ENCODE data around the gene RADX. TPM values are rescaled to one million over a fixed set of nuclear protein-coding genes. Genes with fewer than 3 reads are reported as not detected.
"Not testable (repeated sequence)": the region's sequence is repeated elsewhere in the genome, so short reads cannot be mapped to it uniquely, and the experiment has no call there.

RADX gene, protein sequence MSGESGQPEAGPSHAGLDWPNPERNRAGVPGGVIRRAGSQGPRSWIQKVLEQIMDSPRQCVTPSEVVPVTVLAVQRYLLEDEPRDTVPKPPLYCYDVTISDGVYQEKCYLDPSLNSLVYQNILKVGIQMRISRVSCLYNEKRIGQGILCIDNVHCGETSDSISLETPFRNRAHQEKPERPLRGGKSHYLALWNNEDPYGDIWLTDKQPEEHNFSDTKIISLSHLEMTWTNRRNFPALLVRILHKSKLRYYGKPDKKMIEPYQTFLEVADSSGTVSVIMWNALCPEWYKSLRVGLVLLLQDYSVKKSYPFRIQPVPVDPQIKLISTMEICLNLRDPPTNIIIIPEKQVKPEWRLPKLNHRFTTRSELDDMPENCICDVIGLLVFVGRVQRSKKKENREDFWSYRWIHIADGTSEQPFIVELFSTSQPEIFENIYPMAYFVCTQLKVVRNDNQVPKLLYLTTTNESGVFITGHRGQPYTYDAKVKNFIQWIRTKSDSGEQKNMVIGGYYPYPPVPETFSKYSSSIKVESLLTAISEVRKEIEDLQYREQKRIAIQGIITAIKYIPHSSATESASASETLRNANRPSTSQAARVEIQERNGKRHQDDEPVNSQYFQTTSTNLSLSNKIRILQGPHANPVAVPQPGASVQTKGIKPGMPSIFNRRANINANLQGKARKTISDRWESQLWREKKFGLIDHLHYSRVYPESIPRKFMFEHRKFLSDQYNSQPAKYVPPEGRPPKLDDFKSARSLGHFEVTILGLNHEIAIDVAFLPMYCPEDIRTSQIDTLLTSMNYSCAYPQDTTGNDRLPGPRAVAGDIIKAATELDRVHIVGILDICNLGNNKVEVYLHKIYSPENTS
- total RNA-seq = 5.4 and 7.5 TPM in 2 replicates

DNA sequence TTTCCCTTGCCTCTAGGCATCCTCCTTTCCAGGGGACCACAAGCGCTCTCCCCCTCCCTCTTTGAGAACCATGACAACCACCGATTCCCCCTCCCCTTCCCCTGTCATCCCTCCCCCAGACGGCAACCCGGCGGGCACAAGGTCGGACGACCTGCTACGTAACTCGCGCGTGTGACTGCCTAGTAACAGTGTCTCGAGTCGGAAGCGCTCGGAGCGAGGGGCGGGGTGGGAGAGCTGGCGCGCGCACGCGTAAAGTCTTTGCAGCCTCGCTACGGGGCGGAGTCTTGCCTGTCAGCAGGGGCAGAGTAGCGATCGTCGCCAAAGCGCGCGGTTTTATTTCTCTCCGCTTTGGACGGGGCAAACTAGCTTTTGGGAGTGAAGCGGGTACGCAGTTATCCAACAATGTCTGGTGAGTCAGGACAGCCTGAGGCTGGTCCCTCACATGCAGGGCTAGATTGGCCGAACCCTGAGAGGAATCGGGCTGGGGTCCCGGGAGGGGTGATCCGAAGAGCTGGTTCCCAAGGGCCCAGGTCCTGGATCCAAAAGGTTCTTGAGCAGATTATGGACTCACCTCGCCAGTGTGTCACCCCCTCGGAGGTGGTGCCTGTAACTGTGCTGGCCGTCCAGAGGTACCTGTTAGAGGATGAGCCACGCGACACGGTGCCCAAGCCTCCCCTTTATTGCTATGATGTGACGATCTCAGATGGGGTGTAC lies at the start of gene RADX:
Gene RADX, plus strand, starts transcription at position 300 of the 714 bp plus-strand sequence. Its CDS starts 103 bp downstream, at position 403.
- intact Hi-C loops (cut with micrococcal nuclease) = loop anchor here (1.0 to 10.0 kb wide), 6 partner anchors 128 to 1479 kb away; partner anchors contain the start of genes ATG4A, DNAAF6, NUP62CL and PRPS1

DNA sequence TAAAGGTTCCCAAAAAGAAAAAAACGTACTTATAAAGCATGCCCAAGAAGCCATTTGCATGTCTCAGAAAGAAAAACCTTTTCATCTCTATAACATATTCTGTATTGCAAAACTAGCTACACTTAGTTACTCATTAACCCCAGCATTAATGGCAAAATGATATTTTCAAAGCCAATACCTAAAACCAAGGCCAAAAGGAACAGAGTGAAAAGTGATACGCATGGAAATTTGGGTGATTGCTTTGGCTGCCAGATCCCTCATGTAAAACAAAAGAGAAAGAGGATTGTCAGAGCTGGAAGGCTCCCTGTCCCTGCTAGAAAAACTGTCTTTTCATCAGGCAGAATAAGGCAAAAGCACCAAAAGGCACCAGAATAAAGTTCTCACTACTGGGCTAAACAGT lies 46.8 kb upstream of the RADX start:
- intact Hi-C loops (cut with micrococcal nuclease) = no loop called here

DNA sequence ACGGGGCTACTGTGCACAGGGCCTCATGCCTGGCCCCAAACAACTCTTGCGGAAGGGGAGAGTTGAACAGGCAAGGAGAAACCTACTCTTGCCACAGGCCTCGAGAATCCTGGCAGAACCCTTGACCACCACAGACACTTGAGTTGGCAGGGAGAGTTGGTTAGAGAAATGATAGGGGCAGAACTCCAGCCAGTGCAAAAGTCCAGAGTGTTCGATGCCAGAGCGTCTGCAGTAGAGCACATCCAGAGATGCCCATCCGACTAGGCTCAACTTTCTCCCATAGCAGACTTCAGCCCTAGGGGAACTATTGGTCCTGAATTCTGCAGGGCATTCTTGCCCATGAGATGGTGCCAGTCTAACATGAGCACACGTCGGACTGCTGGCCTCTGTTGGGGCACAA lies 45.4 kb upstream of the RADX start:
- intact Hi-C loops (cut with micrococcal nuclease) = no loop called here

DNA sequence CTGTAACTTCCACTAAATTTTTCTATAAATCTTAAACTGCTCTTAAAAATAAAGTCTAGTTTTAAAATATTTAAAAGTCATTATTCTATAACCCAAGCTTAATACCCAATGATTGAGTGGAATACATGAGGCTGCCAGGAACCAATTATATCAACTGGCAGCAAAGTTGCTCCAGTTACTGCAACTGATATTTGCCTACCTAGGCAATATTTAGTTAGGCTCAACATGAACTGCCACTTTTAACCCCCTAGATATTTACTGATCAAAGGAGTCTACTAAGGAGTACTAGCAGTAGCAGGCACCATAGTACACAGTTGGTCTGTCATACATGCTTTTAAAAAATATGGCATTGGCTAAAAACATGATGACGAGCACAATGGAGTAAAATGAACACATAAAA lies 29.9 kb upstream of the RADX start:
- intact Hi-C loops (cut with micrococcal nuclease) = no loop called here

DNA sequence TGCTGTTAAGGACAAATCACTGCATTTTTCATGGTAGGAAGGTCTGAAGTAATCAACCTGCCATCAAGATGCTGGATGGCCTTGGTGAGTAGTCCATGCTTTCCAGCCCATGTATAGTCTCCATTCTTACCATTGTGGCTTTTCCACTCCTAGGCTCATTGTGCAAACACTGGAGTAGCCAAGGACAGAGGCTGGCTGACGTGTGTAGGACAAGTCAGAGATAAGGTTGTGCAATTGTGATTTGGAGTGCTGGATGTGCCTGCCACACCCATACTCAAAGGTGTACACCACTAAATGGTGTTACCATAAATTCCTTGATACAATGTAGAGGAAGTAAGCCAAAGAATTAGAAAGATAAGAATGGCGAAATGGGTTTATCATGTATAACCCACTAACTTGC lies 26.3 kb upstream of the RADX start:
- intact Hi-C loops (cut with micrococcal nuclease) = no loop called here

DNA sequence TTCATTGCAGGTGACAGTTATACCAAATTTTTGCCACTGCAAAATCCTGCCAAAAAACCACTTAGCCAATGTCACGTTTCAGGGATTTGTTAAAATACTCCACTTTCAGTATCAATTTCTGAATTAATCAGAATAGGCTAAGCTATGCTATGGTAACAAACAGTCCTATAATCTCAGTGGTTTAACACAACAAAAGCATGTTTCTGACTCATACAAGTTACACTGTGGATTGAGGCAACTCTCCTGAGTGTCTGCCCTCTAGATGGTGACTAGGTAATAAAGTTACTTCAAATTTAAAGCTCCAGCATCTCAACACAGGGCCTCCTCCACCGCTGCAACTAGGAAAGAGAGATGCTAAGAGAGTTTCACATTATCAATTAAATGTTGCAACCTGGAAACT lies 23.0 kb upstream of the RADX start:
- intact Hi-C loops (cut with micrococcal nuclease) = no loop called here

DNA sequence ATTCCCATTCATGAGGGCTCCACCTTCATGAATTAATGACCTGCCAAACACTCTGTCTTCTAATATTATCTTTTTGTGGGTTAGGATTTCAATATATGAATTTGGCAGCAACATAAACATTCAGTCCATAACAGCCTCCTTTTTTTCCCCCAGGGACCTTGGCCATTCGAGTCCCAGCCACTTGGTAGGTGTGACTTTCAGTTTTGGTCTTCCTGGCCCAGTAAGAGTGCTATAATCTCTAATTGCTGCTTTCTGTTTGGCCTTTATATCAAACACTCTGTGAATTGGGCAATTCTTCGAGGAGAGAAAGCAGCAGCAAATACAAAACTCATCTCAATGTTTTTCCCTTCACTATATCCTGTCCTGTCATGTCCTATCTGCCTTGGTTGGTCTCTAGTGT lies 12.4 kb upstream of the RADX start:
- intact Hi-C loops (cut with micrococcal nuclease) = no loop called here

DNA sequence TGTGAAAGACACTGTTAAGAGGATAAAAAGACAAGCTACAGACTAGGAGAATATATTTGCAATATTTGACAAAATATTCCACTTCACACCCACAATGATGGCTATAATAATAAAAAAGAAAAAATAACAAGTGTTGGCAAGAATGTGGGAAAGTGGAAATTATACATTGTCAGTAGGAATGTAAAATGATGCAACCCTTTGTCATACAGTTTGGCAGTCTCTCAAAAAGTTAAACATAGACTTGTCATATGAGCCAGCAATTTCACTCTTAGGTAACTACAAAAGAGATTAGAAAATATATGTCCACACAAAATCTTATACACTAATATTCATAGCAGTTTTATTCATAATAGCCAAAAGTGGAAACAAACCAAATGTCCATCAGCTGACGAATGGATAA lies 5.2 kb upstream of the RADX start:
- intact Hi-C loops (cut with micrococcal nuclease) = no loop called here

DNA sequence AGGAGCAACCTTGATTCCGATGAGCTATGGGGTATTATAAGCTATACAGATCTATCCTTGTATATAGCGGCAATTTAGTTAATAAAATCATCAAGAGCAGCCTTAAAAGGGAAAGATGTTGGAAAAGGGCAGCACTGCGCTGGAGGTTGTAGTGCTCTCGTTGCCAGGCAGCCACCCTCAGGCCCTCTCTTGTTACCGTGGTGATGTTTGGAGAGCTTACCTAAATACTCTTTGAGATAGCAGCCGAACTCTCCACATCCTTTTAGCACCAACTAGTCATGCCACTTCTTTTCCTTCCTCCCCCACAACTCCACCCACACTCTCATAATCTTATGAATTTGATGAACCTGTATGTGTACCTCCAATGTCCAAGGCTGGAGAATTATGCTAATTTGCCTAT lies 3.8 kb upstream of the RADX start:
- intact Hi-C loops (cut with micrococcal nuclease) = no loop called here

DNA sequence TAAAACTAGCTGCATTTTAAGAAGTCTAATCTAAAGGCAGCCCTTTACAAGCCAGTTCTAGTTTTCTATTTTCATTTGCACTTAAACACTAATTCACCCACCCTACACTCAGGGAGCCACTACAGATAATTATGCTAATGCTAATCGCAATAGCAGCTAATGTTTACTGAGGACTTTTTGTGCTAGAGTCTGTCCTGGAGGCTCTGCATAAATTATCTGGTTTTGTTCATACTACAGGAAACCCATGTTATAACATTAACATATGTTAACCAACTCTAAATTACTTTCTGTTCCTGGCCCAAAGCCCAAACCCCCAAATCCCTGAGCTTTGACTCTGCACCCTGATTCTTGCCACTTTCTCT lies 480 bp upstream of the RADX start:
- intact Hi-C loops (cut with micrococcal nuclease) = loop anchor here (1.0 to 10.0 kb wide), 5 partner anchors 127 to 1100 kb away; partner anchors contain the start of genes DNAAF6, NUP62CL and PRPS1

DNA sequence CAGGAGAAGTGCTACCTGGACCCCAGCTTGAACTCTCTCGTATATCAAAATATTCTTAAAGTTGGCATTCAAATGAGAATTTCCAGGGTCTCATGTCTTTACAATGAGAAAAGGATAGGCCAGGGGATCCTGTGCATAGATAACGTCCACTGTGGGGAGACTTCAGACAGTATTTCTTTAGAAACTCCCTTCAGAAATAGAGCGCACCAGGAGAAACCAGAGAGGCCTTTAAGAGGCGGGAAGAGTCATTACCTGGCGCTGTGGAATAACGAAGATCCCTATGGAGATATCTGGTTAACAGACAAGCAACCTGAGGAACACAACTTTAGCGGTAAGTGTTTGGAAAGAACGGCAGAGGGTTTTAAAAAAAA lies 600 bp downstream of the RADX start:
- intact Hi-C loops (cut with micrococcal nuclease) = loop anchor here (2.0 to 10.0 kb wide), 4 partner anchors 180 to 1478 kb away; partner anchors contain the start of genes ATG4A, DNAAF6, NUP62CL and PRPS1

DNA sequence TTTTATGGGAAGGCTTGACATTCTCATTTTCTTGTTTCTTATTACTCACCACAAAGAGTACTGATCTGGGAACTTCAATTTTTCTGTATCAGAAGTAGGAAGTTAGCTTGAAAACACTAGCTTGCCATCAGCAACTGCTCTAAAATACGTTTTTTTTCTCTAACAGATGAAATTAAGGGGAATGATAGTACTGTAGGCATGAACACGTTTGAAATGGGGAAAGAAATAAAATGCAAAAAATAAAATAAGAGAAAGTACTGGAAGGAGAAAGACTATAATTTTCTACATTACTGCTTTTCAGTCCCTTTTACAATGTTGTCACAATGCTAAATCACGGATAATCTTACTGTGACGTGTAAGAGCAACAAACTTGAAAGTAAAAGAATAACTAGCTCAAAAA lies 1.5 kb downstream of the RADX start:
- intact Hi-C loops (cut with micrococcal nuclease) = loop anchor here (1.0 to 10.0 kb wide), 5 partner anchors 179 to 1478 kb away; partner anchors contain the start of genes ATG4A, DNAAF6, NUP62CL and PRPS1

DNA sequence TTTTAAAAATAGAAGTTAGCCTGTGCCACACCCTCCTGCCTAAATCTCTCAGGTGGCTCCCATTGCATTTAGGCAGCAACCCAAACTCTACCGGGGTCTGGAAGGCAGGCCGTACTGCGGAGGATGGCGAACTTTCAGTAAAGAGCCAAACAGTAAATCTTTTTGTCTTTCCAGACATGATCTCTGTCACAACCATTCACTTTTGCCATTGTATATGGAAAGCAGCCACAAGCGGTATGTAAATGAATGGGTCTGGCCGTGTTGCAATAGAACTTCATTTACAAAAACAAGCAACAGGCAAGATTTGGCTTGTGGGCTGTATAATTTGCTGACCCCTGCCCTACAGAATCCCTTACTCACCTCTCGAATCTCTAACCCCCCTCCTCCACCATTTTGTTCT lies 3.3 kb downstream of the RADX start:
- intact Hi-C loops (cut with micrococcal nuclease) = loop anchor here (10.0 kb wide), 1 partner anchor 590 kb away; the partner anchor contains the start of genes DNAAF6 and NUP62CL

DNA sequence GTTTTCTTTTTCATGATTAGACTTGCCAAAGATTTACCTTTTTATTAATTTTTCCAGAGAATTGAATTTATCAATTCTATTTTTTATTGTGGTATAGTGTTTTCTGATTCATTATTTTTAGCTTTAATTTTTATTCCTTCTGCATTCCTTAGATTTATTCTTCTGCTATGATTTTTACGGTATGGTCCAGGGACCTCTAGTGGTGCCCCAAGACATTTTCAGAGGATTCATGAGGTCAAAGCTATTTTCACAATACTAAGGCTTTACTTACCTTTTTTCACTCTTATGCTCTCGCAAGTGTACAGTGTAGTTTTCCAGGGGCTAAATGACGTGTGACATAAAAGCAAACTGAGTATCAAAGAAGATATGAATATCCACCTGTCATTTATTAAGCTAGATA lies 8.0 kb downstream of the RADX start:
- intact Hi-C loops (cut with micrococcal nuclease) = loop anchor here (10.0 kb wide), 1 partner anchor 585 kb away; the partner anchor contains the start of genes DNAAF6 and NUP62CL

DNA sequence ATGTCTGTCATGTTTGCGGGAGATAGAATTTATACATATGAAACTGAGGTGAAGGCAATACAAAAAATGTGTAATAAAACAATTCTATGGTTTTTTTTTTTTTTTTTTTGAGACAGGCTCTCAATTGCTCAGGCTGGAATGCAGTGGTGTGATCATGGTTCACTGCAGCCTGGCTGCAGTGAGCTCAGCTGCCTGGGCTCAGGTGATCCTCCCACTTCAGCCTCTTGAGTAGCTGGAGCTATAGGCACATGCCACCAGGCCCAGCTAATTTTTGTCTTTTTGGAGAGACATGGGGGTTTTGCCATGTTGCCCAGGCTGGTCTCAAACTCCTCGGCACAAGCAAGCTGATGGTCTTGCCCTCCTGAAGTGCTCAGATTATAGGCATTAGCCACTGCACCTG lies 10.1 kb downstream of the RADX start:
- intact Hi-C loops (cut with micrococcal nuclease) = no loop called here

DNA sequence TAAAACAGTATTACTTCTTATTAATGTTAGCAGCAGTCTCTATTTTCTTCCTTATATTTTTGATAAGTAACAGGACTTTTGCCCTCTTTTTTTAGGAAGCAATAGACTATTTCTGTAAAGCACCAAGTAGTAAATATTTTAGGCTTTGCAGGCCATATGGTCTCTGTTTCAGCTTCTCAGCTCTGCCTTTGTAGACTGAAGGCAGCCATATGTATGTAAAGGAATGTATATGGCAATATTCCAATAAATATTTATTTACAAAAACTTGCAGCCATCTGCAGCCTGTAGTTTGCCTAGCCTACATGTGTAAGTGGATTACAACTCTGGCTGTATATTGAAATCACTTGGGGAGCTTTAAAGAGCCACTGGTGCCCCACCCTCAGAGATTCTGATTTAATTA lies 15.0 kb downstream of the RADX start:
- intact Hi-C loops (cut with micrococcal nuclease) = no loop called here

DNA sequence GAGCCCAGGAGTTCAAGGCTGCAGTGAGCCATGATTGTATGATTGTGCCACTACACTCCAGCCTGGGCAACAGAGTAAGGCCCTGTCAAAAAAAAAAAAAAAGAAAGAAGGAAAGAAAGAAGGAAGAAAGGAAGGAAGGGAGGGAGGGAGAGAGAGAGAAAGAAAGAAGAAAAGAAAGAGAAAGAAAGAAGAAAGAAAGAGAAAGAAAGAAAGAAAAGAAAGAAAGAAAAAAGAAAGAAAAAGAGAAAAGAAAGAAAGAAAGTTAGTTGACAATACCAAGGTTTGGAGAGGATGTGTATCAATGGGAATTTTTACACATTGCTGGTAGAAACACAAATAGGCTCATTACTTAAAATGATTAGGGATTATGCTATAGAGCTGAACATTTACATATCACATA lies 19.8 kb downstream of the RADX start:
- intact Hi-C loops (cut with micrococcal nuclease) = no loop called here

DNA sequence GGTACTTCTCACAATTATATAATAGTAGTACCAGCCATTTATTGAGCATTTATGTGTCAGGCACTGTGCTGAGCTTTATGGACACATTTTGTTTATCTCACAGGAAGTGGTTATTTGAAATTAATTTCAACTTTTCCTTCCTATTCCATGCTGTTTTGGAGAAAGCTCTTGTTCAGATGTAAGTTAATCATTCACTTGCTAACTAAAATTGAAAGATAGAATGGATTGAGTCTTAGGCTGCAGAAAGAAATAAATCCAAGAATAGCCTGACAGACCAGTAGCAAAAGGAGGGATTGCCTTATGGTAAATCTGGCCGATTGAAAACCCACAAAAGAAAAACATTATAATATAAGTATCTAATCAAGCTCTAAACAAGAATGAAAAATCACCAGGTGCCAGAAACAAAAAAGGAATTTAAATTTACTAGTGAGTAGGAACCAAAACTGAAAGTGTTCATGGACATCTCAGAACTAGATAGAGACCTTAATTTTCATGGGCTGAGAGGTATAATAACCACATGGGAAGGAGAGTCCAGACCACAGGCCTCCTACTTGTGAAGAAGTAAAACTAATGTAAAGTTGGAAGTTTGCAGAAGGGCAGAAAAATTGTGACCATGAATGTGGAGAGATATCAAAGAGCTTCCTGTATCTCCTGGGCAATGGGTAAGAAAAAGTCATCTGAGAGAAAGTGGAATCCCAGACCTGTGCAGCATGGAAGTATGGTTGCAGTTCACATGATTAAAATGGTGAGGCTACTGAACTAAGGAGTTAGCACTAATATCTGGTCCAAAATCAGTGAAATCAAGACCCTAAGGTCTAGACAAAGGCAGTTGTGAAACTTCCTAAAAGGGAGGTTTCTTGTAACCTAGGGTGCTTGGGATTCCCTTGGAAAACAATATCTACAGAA lies 38.0 kb downstream of the RADX start:
- intact Hi-C loops (cut with micrococcal nuclease) = no loop called here

DNA sequence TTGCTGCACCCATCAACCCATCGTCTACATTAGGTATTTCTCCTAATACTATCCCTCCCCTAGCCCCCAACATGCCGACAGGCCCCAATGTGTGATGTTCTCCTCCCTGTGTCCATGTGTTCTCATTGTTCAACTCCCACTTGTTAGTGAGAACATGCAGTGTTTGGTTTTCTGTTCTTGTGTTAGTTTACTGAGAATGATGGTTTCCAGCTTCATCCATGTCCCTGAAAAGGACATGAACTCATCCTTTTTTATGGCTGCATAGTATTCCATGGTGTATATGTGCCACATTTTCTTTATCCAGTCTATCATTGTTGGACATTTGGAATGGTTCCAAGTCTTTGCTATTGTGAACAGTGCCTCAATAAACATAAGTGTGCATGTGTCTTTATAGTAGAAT lies 41.8 kb downstream of the RADX start:
- intact Hi-C loops (cut with micrococcal nuclease) = not testable (repeated sequence)

DNA sequence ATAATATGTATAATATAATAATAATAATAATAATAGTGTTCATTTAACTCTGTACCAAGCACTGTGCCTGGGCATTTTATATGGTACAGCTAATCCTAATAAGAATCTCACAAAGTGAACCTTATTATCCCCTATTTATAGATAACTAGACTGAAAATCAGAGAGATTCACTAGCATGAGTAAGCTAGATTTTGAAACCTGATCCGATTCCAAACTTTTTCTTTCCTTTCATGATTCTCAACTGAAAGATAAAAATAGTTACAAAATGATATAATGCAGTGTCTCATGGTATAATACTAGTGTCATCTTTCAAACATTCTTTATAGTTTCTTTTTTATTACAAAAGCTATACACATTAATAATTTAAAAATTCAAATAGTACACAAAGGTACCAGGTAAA lies 58.9 kb downstream of the RADX start:
- intact Hi-C loops (cut with micrococcal nuclease) = no loop called here
